Posterior cingulate gyrus (tissue), 11 donors: ENCODE results near the gene PRKG1.

Source experiments
- DNase-seq, 10 donors: peaks; one replicate each; pipeline versions ENCODE4 v3.0.0 to v3.0.0-alpha.2; 2020 to 2021; ENCODE audit warnings: mixed read lengths in 3 of 10
- intact Hi-C: fragments of 100-400 bp; cut with DNase I; formaldehyde crosslinking; loops from one replicate; pipeline ENCODE4 v1.15.1; 2023

Gene PRKG1

DNA sequence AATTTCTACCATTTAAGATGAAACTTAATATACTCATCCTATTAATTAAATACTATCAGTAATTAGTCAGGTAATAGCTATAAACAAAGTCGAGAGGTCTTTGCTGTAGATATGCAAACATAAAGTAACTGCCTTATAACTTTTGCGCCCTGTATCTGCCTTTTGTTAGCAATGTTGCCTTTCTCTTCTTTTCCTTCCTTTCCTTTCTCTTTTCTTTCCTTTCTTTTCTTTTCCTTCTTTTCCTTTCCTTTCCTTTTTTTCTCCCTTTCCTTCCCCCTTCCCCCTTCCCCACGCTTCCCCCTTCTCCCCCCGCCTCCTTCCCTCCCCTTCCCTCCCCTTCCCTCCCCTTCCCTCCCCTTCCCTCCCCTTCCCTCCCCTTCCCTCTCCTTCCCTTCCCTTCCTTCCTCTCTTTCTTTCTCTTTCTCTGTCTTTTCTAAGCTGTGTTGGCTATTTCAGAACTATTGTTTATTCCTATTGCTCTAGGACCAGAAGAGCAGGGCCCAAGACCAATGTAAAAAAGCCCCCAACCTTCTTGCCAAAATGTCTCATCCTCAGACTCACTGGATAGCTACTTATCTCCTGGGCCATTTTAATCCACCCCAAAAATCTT lies 1174.5 kb downstream of the PRKG1 start:
- intact Hi-C loops, result no loop called here
- no peak for DNase-seq

DNA sequence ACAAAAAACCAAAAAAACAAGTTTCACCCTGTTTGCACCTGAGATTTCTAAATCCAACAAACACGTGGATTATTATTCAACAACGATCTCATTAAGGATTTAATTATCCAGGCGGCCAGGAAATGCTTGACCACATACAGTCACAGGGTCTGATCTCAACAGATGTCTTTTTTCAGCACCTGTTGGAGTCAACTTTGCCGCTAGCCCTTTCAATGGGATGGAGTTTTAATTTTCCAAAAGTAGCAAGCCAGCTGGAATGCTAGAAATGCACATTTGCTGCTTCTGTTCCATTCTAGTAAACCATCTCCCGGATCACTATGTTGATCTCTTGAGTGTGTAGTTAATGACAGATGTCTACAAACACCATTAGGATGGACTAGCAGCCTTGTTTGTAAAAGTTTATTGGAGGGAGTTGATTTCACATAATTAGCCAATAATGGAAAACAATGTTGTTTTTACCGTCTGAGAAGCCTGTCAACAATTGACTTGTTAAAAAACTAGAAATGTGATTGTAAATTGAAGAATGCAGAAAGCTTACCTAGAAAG lies 1175.6 kb downstream of the PRKG1 start:
- intact Hi-C loops, result no loop called here
- no peak for DNase-seq

DNA sequence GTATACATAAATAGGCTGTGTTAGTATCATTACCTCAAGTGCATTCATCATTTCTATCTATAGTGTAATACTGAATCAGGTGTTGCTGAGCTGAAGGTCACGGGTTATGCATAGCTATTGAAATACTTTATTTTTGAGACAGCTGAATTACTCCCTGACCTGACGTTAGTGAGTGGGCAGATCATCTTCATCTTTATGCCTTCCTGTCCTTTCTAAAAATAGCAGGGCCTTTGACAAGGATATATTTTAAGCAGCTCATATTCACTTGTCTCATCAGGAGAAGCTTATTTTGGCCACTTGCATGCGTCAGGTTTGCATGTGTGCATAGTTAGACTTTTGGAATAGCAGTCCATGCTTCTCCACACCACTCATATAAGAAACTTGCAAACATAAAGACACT lies 1176.2 kb downstream of the PRKG1 start:
- no peak for DNase-seq
- intact Hi-C loops, result no loop called here

DNA sequence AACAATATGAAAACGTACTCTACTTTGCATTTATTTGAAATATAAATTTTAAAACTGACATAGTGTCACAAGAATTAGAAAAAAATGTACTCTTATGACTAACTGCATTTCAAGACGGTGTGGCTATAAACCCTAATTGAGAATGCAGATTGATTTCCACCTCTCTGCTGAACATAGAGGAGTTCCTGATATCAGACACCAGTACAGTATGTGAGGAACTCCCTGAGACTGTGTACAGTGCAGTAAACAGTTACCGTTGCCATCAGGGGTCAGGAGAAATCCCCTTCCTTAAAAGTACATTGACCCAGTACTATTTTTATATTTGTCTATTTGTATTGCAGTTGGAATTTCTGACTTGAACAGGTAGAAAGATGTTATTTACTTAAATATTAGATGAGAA lies 1178.0 kb downstream of the PRKG1 start:
- DNase-seq, result no peak
- intact Hi-C loops, result no loop called here

DNA sequence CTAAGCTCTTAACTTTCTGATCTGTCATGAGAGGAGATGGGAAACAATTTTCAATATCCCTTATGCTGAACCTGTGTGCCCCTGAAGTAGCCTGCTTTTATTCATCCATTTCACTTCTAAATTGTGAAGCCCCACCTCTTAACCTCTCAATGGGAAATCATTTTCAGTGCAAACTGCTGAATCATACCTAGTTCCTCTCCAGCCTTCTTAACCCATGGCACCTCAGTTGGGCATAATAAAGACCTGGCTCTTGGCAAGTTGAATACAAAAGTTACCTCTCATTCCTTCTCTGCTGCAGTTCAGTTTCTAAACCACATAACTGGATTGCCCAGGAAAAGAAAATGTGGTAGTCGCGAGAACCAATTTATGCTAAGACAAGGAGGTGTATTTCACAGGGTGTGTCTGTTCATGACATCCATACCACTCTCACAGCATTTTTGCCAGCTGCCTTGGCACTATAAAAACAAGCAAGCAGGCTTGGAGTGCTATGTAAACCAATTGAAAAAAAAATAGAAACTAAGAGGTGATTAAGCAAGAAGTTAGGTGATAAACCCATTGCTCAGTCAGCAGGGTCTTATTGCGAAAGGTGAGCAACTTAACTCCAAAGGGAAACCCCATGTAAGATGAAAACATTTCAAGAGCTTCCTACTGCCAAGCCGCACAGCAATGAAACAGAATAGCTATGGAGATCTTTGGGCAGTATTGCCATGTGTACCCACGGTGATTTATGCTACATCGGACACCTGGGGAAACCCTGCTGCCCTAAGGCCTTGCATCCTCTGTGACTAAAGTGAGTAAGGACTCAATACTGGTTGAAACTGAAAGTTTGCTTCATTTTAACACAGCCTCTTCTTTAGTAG lies 1182.8 kb downstream of the PRKG1 start:
- no peak for DNase-seq
- intact Hi-C loops, result no loop called here

DNA sequence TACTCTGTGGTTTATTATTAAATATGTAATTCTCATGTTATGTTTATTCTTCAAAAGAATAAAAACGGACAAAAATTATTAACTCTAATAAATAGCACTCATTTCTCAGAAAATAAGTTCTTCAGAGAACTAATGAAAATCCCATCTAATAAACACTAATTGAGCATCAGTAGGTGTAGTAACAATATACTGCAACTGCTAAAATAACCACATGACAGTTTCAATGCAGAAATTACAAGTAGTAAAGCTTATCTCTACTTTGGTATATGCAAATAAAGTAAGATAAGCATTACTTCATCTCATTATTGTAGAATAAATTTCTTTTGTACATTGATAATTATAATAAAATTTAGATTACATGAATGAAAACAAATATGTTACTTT lies 1183.4 kb downstream of the PRKG1 start:
- intact Hi-C loops, result no loop called here
- no peak for DNase-seq

DNA sequence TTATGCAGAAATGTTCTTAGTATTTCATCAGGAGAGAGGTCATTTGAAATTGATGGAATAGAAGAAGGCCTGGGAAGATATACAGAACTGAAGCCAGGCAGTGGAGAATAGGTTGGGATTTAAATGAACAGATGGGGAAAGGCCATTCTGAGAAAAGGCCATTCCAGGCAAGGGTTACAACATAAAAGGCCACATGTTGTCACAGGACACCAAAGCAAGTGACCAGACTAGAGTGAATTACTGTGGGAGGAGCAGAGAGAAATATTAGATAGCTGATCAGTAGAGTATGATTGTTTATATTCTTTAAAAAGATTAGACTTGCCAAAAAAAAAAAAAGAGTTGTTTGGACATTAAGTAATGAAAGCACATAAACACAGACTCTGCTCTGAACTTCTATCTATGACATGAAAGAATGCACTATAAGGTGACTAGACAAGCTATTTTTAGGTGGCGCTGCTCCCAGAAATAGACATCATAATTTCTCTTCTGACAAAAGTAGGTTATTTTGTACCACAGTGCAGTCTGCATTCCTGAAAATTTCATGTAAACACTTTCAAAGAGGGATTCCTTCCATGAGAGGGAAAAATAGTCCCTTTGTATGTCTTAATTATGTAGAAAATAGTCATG lies 1184.6 kb downstream of the PRKG1 start:
- intact Hi-C loops, result no loop called here
- DNase-seq, result no peak

DNA sequence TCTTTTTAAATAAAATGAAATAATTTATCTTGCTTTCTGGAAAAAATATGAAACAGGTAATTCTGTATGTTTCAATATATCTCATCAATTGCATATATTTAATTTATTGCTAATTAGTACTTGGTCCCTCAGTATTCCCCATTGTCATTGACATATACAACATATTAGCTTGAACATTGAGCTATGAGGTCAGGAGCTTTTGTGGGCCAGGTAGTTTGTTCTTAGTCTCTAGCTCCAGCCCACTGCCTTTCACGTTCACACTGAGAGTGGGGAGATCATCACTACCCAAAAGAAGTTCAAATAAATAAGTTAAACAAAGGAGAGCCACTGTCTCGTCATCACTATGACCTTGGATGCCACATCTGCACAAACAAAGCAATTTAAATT lies 1185.1 kb downstream of the PRKG1 start:
- intact Hi-C loops, result no loop called here
- no peak for DNase-seq

DNA sequence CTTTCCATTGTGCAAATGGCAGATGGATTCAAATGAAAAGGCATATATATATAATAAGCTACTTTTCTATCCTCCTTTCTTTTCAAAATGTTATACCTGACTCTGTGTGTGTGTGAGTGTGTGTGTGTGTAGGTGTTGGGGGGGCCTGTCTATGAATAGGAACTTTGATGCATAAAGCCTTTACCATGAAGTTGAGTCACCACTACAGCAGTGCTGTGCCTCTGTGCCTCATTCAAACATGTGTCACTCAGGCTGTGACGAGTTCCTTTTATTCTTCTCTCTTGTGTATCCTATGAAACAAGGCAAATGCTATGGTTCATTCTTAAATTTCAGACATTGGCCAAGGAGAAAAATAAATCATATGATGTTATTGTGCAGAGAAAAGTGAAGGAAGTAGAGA lies 1187.1 kb downstream of the PRKG1 start:
- intact Hi-C loops, result no loop called here
- no peak for DNase-seq

DNA sequence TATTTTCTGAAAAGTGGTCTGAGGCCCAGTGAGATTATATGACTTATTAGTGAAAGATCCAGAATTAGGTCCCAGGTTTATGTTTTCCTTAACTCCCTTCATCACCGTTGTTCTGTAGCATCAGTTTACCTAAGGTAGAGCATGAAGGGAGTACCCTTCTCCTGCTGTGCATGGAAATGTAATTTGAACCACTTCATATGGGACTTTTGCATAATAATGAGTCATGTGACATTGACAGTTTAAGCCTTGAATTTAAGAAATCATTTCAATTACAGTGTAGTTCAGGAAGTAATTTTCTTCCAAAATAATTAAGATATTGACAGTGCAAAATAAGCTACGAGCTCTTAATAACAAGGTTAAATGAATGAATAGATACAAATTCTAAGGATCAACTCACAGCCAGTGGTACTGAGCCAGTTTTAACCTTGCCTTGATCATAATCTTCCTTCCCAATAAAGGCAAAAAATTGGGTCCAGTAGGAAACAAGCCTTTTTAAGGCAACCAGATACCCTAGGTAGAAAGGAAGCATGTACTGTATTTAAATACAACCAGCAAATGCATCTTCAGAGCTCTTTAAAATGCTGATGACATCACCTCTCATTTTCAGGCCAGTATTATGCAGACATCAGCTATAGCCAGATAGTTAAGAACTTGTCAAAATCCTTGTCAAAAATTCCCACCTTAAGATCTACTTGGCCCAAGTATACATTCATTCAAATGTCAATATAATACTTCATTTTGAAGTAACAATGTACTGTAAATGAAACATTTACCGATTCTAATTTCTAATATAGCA lies 1191.0 kb downstream of the PRKG1 start:
- intact Hi-C loops, result no loop called here
- DNase-seq, result no peak

DNA sequence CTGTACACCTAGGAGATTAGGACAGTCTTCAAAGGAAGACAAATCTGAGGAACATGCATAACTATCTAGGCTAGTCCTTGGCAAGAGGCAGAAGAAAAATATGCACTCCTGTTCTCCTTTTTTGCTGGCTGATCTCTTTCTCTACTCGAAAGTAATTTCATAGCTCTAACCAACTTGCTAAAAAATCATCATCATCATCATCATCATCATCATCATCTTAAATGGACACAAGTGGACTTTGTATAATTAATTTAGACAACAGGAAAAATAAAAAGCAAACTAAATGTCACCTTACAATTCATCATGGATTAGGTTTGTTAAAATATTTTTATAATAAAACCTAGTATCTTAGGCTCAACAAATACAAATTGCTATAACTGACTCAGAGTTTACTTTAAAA lies 1192.6 kb downstream of the PRKG1 start:
- DNase-seq, result no peak
- intact Hi-C loops, result no loop called here

DNA sequence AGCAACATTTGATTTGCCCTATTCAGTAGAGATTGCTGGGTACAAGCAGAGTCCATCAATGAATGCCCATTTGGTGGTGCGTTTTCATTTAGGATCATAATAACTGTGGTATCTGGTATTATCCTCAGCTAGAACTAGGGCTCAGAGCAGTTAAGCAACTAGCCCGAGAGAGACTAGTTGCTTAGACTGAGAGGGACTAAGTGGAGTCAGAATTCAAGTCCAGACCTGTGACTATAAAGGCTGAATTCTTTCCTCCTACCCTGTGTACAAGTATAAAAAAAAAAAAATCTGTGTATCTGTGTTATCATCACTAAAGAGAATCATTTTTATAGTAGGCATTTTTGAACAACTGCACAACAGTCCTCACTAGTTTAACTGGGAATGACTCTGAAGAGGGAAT lies 1194.5 kb downstream of the PRKG1 start:
- intact Hi-C loops, result no loop called here
- DNase-seq, result no peak

DNA sequence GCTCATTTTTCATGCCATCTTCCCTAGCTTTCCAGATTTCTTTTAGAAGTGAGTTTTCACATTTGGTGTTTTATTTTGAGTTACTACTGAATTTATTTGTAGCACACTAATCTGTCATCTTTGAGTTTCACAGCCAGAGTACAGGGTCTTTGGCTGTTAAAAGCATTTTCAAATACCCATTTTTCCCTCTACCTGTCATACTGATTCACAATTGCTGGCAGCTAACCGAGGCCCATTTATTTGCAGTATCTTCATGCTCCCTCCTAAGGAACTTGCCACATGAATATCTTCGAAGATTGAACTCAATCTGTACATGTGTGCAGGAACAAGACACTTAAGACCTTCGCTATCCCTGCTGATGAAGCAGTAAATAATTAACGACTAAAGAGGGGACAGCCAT lies 1194.9 kb downstream of the PRKG1 start:
- intact Hi-C loops, result no loop called here
- no peak for DNase-seq

DNA sequence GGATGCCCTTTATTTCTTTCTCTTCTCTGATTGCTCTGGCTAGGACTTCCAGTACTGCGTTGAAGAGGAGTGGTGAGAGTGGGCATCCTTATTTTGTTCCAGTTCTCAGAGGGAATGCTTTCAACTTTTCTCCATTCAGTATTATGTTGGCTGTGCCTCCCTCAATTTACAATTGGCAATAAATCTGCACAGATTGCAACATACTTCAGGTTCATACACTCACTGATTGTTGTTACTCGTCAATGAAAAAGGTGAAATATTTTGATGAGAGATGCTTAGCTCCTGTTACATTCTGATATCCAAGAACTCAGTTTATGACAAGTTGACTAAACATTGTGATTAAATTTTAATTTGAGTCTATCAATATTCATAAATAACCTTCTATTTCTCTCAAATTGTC lies 1201.9 kb downstream of the PRKG1 start:
- no peak for DNase-seq
- intact Hi-C loops, result no loop called here

DNA sequence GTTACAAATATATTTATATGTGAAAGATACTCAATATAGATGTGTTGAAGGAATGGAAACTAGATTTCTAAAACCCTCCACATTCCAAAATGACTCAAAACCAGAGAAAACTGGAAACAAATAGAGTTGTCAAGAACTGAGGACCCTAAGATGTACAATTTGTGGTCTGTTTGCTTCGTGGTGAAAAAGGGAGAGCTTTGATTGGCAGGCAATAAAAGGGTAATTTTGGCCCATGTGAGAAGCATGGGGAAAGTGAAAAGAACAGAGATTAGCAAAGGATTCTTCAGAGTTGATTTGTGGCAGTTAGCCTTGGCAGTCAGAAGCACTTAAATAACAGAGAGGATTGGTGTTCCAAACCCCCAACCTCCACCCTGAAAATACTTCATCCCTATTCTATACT lies 1202.7 kb downstream of the PRKG1 start:
- intact Hi-C loops, result no loop called here

DNA sequence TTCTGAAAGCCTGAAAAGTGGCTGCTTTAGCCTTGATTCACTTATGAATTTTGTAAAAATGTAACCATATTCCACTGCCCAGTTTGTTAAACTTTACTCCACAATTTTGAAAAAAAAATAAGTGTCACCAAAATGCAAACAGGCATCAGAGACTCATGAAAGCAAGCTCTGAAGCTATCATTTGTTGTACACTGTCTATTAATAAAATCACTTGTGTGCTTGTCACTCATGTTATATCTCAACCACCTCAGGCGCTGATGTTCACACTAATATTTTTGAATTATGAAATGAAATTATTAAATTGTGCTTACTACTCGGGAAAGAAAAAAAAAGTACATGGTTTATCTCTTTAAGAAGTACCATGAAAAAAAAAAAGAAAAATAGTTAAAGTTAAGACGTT lies 1205.3 kb downstream of the PRKG1 start:
- DNase-seq, result no peak
- intact Hi-C loops, result no loop called here

More for the DNA sequence above, 1202.7 kb downstream of the PRKG1 start:
- no peak for DNase-seq

DNA sequence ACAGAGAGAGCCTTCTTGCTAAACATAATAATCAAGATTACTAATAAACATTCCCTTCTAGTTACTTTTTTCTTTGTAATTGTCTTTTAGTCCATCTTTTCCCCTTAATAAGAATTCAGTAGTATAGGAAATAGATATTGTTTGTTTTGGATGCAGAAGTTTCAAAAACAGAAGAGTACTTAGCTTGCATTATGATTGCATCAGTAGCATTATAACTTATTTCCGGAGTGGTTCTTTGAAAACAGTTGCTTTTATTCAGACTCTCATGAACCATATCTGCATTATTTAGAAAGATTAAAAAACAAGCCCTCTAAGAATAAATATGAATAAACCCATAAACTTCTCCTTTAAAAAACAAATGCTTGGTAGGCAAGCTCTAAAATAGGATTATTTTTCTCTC lies 1205.8 kb downstream of the PRKG1 start:
- intact Hi-C loops, result no loop called here
- DNase-seq, result no peak

DNA sequence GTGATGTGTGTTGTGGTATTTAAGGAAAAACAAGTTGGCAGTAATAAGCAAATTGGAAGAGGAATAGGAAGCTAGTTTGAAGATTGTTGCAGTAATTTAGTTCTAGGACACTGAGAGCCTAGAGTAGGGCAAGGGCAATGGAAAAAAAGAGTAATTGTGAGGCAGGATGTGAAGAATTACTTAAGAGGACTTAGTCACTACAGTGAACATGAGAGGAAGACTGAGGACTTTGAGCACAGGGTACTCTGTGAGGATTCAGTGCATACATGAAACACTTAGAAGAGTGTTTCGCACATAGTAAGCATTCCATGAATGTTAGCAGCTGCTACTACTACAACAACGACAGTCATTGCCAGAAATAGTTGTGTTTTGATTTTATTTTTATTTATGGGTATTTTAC lies 1208.9 kb downstream of the PRKG1 start:
- no peak for DNase-seq
- intact Hi-C loops, result no loop called here

DNA sequence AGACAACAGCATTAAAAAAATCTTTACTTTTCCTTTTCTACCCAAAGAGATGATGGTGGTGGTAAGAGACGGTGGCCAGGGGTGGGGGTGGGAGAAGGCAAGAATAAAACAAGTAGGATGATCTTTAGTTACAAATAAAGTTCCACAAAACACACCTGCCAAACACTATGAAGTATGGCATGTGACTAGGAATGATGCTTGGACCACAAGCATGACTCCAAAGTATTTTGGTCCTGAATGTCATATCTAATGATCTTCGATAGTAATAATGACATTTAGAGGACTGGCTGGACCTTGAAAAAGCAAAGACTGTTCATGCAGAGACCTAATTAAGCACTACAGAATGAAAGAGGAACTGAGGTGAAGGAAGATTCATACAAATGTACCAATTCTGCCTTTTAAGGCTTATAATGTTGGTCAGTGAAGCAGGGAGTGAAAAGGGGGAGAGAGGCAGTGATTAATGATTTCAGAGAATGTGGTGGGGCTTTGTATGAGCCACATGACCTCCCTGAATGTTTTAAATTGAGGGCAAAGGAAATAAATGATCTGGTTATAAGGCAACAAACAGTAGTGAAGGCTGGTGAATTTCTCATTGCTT lies 1210.2 kb downstream of the PRKG1 start:
- no peak for DNase-seq
- intact Hi-C loops, result no loop called here

DNA sequence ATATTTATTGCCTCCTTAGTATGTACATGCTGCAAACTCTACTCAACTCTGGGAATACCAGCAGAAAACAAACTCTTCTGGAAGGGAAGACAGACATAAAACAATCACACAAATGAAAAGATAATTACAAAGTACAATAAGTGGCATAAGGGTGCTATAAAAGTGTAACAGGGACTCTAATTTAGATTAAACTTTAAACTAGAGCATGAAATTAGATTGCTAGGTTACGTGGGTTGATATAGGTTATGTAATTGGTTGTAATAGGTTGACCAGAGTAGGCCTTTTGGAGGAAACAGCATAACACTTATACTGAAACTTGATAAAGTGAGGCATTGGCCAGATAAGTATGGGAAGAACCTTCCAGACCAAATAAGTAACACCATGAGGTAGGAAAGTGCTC lies 1213.6 kb downstream of the PRKG1 start:
- intact Hi-C loops, result no loop called here

DNA sequence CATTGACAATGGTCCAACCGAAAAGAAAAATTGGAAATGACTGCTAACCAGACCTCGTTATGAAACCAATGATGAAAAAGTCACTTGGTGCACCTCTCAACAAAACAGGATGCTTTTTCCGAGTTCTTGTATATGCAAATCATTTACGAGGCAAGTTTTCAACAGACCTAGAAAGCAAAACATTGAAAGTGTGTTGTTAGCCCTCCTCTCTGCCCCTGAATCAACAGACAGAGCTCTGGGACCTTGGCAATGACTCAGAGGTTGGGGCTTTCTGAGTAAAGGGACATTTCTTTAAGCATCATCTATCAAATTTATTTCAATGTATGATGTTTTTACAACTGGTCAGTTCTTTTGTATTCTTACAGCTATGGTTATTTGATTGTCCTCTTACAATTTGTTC lies 1223.5 kb downstream of the PRKG1 start:
- no peak for DNase-seq
- intact Hi-C loops, result no loop called here

More for the DNA sequence above, 1213.6 kb downstream of the PRKG1 start:
- DNase-seq, result no peak
